Measurements from ENCODE around the gene MRPL49. TPM values are rescaled to one million over a fixed set of nuclear protein-coding genes. Genes with fewer than 3 reads are reported as not detected.
"Not testable (repeated sequence)": the region's sequence is repeated elsewhere in the genome, so short reads cannot be mapped to it uniquely, and the experiment has no call there.

Gene MRPL49
- total RNA-seq, 1 donor from 2014 or later: 38.8 TPM

DNA sequence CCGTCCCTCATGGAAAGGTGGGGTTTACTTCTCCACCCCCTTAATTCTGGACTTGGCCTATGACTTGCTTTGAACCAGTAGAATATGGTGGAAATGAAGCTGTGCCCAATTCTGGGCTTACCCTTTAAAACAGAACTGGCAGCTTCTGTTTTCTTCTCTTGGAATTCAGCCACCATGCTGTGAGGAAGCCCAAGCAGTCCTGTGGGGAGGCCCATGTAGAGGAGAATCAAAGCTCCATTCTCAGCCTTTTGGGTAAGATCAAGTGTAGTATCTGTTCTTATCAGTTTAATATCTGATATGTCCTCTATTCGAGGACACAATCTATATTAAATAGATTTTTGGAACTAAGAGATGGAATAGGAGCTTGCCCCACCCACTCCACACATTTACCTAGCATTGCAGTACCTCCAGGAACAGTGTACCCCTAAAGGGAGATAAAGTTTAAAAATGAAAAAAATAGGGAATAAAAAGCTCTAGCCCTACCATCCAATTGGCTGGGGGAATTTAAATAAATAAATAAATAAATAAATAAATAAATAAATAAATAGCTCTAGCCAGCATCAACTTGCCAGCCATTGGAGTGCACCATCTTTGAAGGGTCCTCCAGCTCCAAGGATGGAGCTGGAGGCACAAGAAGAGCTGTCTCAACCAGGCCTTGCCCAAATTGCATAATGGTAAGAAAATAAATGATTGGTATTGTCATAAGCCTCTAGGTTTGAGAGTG lies 25.4 kb downstream of the MRPL49 start:
- H3K4me1 Mint-ChIP-seq (ENCODE audit: low read depth): no peaks in the 10 kb centered on the region
- H3K36me3 Mint-ChIP-seq (ENCODE audit: insufficient read depth): no peaks in the 10 kb centered on the region
- no peak overlapping the region for H3K4me3 Mint-ChIP-seq (ENCODE audit: low read depth)
- H3K27me3 Mint-ChIP-seq: peaks cover 22% of the 10 kb centered on the region
- no peak for DNase-seq (ENCODE audit: low spot score, unreplicated experiment)
- no peak for TF ChIP-seq CTCF (IDR thresholded peaks at IDR 0.05; ENCODE audit: unreplicated experiment)
- no peak overlapping the region for H3K27ac Mint-ChIP-seq
- no peaks in the 10 kb centered on the region for H3K9me3 Mint-ChIP-seq (ENCODE audit: low read depth)

DNA sequence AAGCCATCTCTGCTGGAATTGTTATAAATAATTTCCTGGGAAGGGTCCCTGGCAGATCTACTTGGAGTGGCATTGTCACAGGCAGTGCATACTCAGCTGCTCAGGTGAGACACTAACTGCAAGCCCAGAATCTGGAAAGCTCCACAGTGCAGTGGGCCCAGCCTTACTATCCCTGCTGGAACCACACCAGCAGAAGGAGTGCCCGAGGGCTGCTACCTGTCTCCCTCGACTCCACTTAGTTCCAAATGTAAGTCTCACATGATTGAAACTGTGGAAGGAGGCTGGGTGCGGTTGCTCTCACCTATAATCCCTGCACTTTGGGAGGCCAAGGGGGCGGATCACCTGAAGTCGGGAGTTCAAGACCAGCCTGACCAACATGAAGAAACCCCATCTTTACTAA lies 26.5 kb downstream of the MRPL49 start:
- Mint-ChIP-seq H3K36me3 (ENCODE audit: insufficient read depth) (no peaks in the 10 kb centered on the region), H3K4me1 (ENCODE audit: low read depth) (no peaks in the 10 kb centered on the region), H3K27me3 (peaks cover 27% of the 10 kb centered on the region), H3K4me3 (ENCODE audit: low read depth) (no peak overlapping the region), H3K27ac (no peak overlapping the region), H3K9me3 (ENCODE audit: low read depth) (no peaks in the 10 kb centered on the region)
- TF ChIP-seq CTCF (IDR thresholded peaks at IDR 0.05; ENCODE audit: unreplicated experiment): no peak
- no peak for DNase-seq (ENCODE audit: low spot score, unreplicated experiment)

GRCh38 chr11:65150131-65150508 lies 28.0 kb downstream of the MRPL49 start:
- H3K27ac Mint-ChIP-seq; H3K4me3 Mint-ChIP-seq (ENCODE audit: low read depth); H3K9me3 Mint-ChIP-seq (ENCODE audit: low read depth); H3K36me3 Mint-ChIP-seq (ENCODE audit: insufficient read depth); DNase-seq (ENCODE audit: low spot score, unreplicated experiment); H3K4me1 Mint-ChIP-seq (ENCODE audit: low read depth): not testable (repeated sequence)
- H3K27me3 Mint-ChIP-seq: peaks cover 24% of the 10 kb centered on the region

DNA sequence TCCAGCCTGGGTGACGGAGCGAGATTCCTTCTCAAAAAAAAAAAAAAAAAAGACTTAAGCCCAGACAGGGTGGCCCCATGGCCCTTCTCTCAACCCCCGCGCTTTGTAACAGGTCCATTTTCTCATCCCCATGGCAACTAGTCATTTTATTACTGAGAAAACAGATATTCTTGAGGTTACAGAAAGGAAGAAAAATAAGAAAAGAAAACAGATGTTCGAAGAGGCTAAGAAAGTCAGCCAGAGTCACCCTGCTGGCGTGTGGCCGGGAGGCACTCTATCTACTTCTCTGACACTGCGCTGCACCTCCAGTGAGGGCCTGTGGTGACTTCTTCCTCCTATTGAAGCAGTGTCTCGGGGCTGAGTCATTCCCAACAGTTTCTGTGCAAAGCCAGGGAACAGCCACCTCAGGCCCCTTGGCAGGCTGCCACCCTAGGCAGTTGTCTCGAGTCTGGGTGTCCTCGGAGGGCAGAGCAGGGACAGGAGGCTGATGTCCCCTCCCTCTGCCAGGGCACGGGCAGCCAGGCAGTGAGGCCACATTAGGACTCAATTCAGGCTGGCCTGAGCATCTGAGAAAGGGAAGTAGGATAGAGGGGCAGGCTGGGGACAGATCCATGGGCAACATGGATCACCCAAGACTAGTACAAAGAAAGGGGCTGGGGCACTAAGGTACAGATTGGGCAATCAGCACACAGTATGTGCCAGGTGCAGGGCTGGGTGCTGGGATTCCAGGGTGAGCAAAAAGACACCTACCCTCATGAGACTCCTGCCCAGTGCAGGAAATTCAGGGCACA lies 28.6 kb downstream of the MRPL49 start:
- Mint-ChIP-seq H3K27ac (no peak overlapping the region), H3K4me1 (ENCODE audit: low read depth) (no peaks in the 10 kb centered on the region), H3K36me3 (ENCODE audit: insufficient read depth) (no peaks in the 10 kb centered on the region), H3K27me3 (peaks cover 24% of the 10 kb centered on the region), H3K4me3 (ENCODE audit: low read depth) (no peak overlapping the region), H3K9me3 (ENCODE audit: low read depth) (no peaks in the 10 kb centered on the region)
- DNase-seq (ENCODE audit: low spot score, unreplicated experiment): no peak
- no peak for TF ChIP-seq CTCF (IDR thresholded peaks at IDR 0.05; ENCODE audit: unreplicated experiment)

GRCh38 chr11:65151331-65151899 lies 29.3 kb downstream of the MRPL49 start:
- Mint-ChIP-seq H3K27me3 (peaks cover 24% of the 10 kb centered on the region), H3K4me1 (ENCODE audit: low read depth) (no peaks in the 10 kb centered on the region), H3K27ac (no peak overlapping the region), H3K4me3 (ENCODE audit: low read depth) (no peak overlapping the region), H3K36me3 (ENCODE audit: insufficient read depth) (no peaks in the 10 kb centered on the region), H3K9me3 (ENCODE audit: low read depth) (no peaks in the 10 kb centered on the region)
- DNase-seq (ENCODE audit: low spot score, unreplicated experiment): no peak
- no peak for TF ChIP-seq CTCF (IDR thresholded peaks at IDR 0.05; ENCODE audit: unreplicated experiment)

All from progenitor cell of endocrine pancreas (in vitro differentiated cells).